Astrocyte (in vitro differentiated cells and primary cell): ENCODE measurements around the gene UGT1A10. TPM values are rescaled to one million over a fixed set of nuclear protein-coding genes. Genes with fewer than 3 reads are reported as not detected.

Source experiments
- DNase-seq: peaks from one replicate; pipeline ENCODE4 v3.0.0-alpha.2; 2010; ENCODE audit warnings: low read depth
- FAIRE-seq: peaks from 2 replicates; lab custom pipeline; 2011; peaks lifted over from hg19 to GRCh38; lab: Jason Lieb, UNC
- H2AFZ ChIP-seq: 2 replicates; pipeline ENCODE4 v1.6.0; 2012; ENCODE audit warnings: low read depth, low read length, inconsistent platforms
- H3K27ac ChIP-seq: 2 replicates; pipeline ENCODE4 v1.5.1; 2011; ENCODE audit warnings: low read depth, low read length, inconsistent platforms
- H3K27me3 ChIP-seq: 2 replicates; pipeline ENCODE4 v1.6.0; 2011; ENCODE audit warnings: low read length, inconsistent platforms; ENCODE audit not compliant: insufficient read depth
- H3K36me3 ChIP-seq: 2 replicates; pipeline ENCODE4 v1.5.1; 2011; ENCODE audit warnings: low read length, inconsistent platforms; ENCODE audit not compliant: insufficient read depth
- H3K4me1 ChIP-seq: 2 replicates; pipeline ENCODE4 v1.5.1; 2011; ENCODE audit warnings: low read length, inconsistent platforms; ENCODE audit not compliant: insufficient read depth
- H3K4me2 ChIP-seq: 2 replicates; pipeline ENCODE4 v1.6.0; 2012; ENCODE audit warnings: low read length, inconsistent platforms
- H3K4me3 ChIP-seq: 2 replicates; pipeline ENCODE4 v1.5.1; 2011; ENCODE audit warnings: low read depth, mild to moderate bottlenecking, low read length, inconsistent platforms; ENCODE audit not compliant: insufficient read depth
- H3K79me2 ChIP-seq: 2 replicates; pipeline ENCODE4 v1.6.0; 2012; ENCODE audit warnings: mild to moderate bottlenecking, low read length, inconsistent platforms; ENCODE audit not compliant: insufficient read depth
- H3K9ac ChIP-seq: 2 replicates; pipeline ENCODE4 v1.6.0; 2012; ENCODE audit warnings: mild to moderate bottlenecking, low read length, inconsistent platforms
- H3K9me3 ChIP-seq: 2 replicates; pipeline ENCODE4 v1.5.1; 2012; ENCODE audit warnings: low read depth, mild to moderate bottlenecking, low read length, inconsistent platforms; ENCODE audit not compliant: insufficient read depth
- H4K20me1 ChIP-seq: 2 replicates; pipeline ENCODE4 v1.6.0; 2012; ENCODE audit warnings: low read length, inconsistent platforms; ENCODE audit not compliant: insufficient read depth
- H3K27ac Mint-ChIP-seq: one replicate; pipeline ENCODE4 v1.8.0; 2021; ENCODE audit warnings: mild to moderate bottlenecking, mixed read lengths; ENCODE audit not compliant: unreplicated experiment
- H3K27me3 Mint-ChIP-seq: one replicate; pipeline ENCODE4 v1.8.0; 2021; ENCODE audit warnings: low read depth, mixed read lengths; ENCODE audit not compliant: unreplicated experiment
- H3K36me3 Mint-ChIP-seq: one replicate; pipeline ENCODE4 v1.8.0; 2021; ENCODE audit warnings: low read depth, mixed read lengths; ENCODE audit not compliant: unreplicated experiment
- H3K4me1 Mint-ChIP-seq: one replicate; pipeline ENCODE4 v1.8.0; 2021; ENCODE audit warnings: low read depth, mixed read lengths; ENCODE audit not compliant: unreplicated experiment
- H3K4me3 Mint-ChIP-seq: one replicate; pipeline ENCODE4 v1.8.0; 2021; ENCODE audit warnings: mild to moderate bottlenecking, moderate library complexity, mixed read lengths; ENCODE audit not compliant: unreplicated experiment
- H3K9me3 Mint-ChIP-seq: one replicate; pipeline ENCODE4 v1.8.0; 2021; ENCODE audit warnings: mild to moderate bottlenecking, mixed read lengths; ENCODE audit not compliant: unreplicated experiment
- EZH2 ChIP-seq: IDR thresholded peaks from 2 replicates; pipeline ENCODE4 v1.6.1; 2012; ENCODE audit warnings: mild to moderate bottlenecking, low read length, inconsistent platforms; ENCODE audit not compliant: insufficient read depth
- total RNA-seq: library from RNA; stranded (reverse); gene quantifications from 2 replicates; pipeline ENCODE4 v1.2.1, GENCODE V29; 2021
- TF ChIP-seq, protein P1 (sequence below): IDR thresholded peaks from 2 replicates; pipeline ENCODE4 v1.5.1; 2011; ENCODE audit warnings: low read depth, mild to moderate bottlenecking, inconsistent platforms, low read length, moderate library complexity; ENCODE audit not compliant: insufficient read depth

Gene UGT1A10
- total RNA-seq, 1 donor from 2014 or later, result not detected

DNA sequence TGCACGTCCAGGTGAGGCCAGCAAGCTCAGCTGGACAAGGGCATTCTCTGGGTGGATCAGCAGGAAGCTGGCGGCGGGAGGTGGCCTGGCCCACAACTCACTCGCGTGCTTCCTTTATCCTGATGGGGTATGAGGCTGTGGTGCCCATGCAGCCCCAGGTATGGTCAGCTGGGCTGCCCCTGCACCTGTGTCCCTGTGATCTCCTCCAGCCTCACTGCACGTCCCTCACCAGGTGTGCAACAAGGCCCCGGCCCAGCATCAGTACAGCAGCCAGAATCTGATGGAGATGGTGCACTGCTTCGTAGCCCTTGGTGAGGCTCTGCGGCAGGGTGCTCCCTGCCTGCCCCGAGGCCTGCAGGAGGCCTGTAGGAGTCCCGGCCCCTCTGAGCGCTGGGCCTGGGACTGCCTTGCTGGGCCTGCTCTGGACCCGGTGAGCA is 159.5 kb downstream of the UGT1A10 start:
- H3K9me3 Mint-ChIP-seq, result peaks cover 7% of the 10 kb centered on the region

DNA sequence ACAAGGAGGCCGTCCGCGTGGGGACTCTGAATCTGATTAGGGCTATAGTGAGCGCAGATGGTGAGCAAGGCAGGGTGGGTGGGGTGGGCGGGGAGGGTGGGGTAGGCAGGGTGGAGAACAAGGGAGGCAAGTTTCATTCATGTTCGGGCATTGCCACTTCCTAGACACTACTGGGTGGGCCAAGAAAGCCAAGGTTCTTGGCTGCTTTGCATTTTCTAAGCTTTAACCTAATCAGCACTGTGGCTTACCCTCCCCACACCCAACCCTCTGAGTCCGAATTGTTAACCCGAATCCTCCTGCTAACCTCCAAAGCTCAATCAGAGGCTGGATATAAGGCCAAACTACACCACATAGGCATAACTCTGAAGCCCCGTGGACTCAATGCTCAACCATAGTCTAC is 160.0 kb downstream of the UGT1A10 start:
- H3K9me3 Mint-ChIP-seq, result peaks cover 7% of the 10 kb centered on the region
- TF ChIP-seq EZH2, result no peak
- TF ChIP-seq, protein P1, sequence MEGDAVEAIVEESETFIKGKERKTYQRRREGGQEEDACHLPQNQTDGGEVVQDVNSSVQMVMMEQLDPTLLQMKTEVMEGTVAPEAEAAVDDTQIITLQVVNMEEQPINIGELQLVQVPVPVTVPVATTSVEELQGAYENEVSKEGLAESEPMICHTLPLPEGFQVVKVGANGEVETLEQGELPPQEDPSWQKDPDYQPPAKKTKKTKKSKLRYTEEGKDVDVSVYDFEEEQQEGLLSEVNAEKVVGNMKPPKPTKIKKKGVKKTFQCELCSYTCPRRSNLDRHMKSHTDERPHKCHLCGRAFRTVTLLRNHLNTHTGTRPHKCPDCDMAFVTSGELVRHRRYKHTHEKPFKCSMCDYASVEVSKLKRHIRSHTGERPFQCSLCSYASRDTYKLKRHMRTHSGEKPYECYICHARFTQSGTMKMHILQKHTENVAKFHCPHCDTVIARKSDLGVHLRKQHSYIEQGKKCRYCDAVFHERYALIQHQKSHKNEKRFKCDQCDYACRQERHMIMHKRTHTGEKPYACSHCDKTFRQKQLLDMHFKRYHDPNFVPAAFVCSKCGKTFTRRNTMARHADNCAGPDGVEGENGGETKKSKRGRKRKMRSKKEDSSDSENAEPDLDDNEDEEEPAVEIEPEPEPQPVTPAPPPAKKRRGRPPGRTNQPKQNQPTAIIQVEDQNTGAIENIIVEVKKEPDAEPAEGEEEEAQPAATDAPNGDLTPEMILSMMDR, result no peak
- DNase-seq (no peak), FAIRE-seq (no peak)
- Histone ChIP-seq H3K4me1 (peaks cover under 1% of the 10 kb centered on the region), H3K27ac (no peak overlapping the region), H3K4me2 (no peak overlapping the region), H3K9ac (no peak overlapping the region), H3K36me3 (no peaks in the 10 kb centered on the region), H3K27me3 (no peaks in the 10 kb centered on the region), H3K9me3 (peaks cover 3% of the 10 kb centered on the region), H3K79me2 (no peaks in the 10 kb centered on the region), H4K20me1 (no peaks in the 10 kb centered on the region), H3K4me3 (no peak overlapping the region), H2AFZ (no peak overlapping the region)
- no peak overlapping the region for H3K27ac Mint-ChIP-seq
- no peak overlapping the region for H3K4me3 Mint-ChIP-seq
- H3K27me3 Mint-ChIP-seq, result peaks cover 23% of the 10 kb centered on the region
- peaks cover 3% of the 10 kb centered on the region for H3K4me1 Mint-ChIP-seq
- H3K36me3 Mint-ChIP-seq, result no peaks in the 10 kb centered on the region

More for the DNA sequence above, 159.5 kb downstream of the UGT1A10 start:
- FAIRE-seq (no peak), DNase-seq (no peak)
- H3K27ac ChIP-seq, result no peak overlapping the region
- no peaks in the 10 kb centered on the region for H3K4me1 Mint-ChIP-seq
- H3K79me2 ChIP-seq, result no peaks in the 10 kb centered on the region
- H3K36me3 ChIP-seq, result no peaks in the 10 kb centered on the region
- no peaks in the 10 kb centered on the region for H4K20me1 ChIP-seq
- no peaks in the 10 kb centered on the region for H3K4me1 ChIP-seq
- H3K27ac Mint-ChIP-seq, result no peak overlapping the region
- H3K9me3 ChIP-seq, result peaks cover 3% of the 10 kb centered on the region
- TF ChIP-seq, protein P1, result no peak
- TF ChIP-seq EZH2, result no peak
- no peak overlapping the region for H3K4me3 ChIP-seq
- no peaks in the 10 kb centered on the region for H3K36me3 Mint-ChIP-seq
- peaks cover 28% of the 10 kb centered on the region for H3K27me3 Mint-ChIP-seq
- H3K9ac ChIP-seq, result no peak overlapping the region
- H2AFZ ChIP-seq, result no peak overlapping the region
- H3K4me3 Mint-ChIP-seq, result no peak overlapping the region
- no peaks in the 10 kb centered on the region for H3K27me3 ChIP-seq
- H3K4me2 ChIP-seq, result no peak overlapping the region

DNA sequence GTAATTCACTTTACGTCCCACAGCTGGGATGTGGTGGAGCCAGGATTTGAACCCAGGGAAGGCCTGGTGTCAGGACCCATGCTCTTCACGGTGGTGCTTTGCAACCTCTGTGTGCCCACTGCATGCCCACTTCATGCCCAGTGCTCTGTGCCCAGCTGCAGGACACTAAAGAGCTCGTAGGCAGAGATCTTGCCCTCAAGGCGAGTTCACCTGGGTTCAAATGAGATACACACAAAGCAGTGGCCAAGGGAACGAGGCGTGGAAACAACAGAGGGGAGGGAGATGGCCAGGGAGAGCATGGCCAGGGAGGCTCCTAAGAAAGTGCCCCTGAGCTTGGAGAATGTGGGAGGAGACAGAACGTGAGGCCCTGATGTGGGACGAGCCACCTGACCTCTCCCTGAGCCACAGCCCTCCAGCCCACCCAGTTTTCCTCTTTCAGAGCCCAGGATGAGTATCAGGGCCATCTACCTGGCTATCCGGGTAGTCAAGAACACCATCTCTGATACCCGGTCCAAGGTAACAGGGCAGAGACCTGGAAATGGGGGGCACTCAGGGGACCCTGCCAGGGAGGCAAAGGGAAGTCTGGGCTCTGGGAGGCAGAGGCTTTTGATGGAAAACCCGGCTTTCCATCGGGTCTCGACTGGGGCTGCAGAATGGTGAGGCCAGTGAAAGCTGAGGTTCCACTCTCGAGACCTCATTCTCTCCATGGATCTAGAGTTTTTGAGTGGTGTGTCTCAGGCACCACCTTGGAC is 162.3 kb downstream of the UGT1A10 start:
- Histone ChIP-seq H3K27ac (no peak overlapping the region), H3K4me2 (no peak overlapping the region), H3K27me3 (no peaks in the 10 kb centered on the region), H3K79me2 (no peaks in the 10 kb centered on the region), H3K9ac (no peak overlapping the region), H2AFZ (no peak overlapping the region), H3K36me3 (no peaks in the 10 kb centered on the region), H4K20me1 (no peaks in the 10 kb centered on the region), H3K4me1 (peaks cover 5% of the 10 kb centered on the region), H3K9me3 (no peaks in the 10 kb centered on the region), H3K4me3 (no peak overlapping the region)
- DNase-seq (no peak), FAIRE-seq (no peak)
- Mint-ChIP-seq H3K36me3 (no peaks in the 10 kb centered on the region), H3K4me1 (peaks cover 4% of the 10 kb centered on the region), H3K4me3 (no peak overlapping the region), H3K27ac (no peak overlapping the region), H3K27me3 (peaks cover 28% of the 10 kb centered on the region), H3K9me3 (peaks cover 4% of the 10 kb centered on the region)
- no peak for TF ChIP-seq EZH2
- TF ChIP-seq, protein P1, result no peak
